ENCODE results near the gene KRTAP10-4. TPM values are rescaled to one million over a fixed set of nuclear protein-coding genes. Genes with fewer than 3 reads are reported as not detected.

KRTAP10-4 gene
- total RNA-seq, 1 donor from 2014 or later: not detected

DNA sequence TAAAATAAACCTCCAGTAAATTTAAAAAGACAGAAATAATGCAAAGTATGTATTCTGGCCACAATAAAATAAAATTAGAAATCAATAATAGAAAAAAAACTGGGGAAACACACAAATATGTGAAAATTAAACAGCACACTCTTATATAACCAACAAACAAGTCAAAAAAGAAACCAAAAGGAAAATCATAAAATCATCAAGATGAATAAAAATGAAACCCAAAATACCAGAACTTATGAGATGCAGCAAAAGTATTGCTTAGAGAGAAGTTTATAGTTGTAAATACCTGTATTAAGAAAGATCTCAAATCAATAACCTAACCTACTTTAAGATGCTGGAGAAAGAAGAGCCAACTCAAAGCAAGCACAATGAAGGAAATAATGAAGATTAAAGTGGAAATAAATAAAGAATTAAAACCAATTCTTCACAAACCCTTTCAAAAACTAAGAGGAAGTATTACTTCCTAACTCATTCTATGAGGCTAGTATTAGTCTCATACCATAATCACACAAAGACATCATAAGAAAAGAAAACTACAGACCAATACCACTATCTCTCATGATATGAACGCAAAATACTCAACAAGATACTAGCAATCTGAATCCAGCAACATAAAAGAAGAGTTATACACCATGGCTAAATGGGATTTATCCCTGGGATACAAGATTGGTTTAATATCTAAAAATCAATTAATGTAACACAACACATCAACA lies 8.5 kb upstream of the KRTAP10-4 start:
- Mint-ChIP-seq H3K4me1 (peaks cover 41% of the 10 kb centered on the region), H3K4me3 (peak overlapping the region; percentile 35), H3K27ac (peak overlapping the region; percentile 86), H3K27me3 (no peaks in the 10 kb centered on the region), H3K36me3 (ENCODE audit: low read depth) (no peaks in the 10 kb centered on the region), H3K9me3 (peaks cover 6% of the 10 kb centered on the region)
- CTCF ChIA-PET: no interaction called here
- peak; percentile 72 for ATAC-seq (ENCODE audit: low read depth)
- DNase-seq: no peak
- intact Hi-C loops (cut with micrococcal nuclease): loop anchor here (5.0 kb wide), 1 partner anchor 542 kb away; no protein-coding TSS in a partner anchor
- TF ChIP-seq, protein P1, sequence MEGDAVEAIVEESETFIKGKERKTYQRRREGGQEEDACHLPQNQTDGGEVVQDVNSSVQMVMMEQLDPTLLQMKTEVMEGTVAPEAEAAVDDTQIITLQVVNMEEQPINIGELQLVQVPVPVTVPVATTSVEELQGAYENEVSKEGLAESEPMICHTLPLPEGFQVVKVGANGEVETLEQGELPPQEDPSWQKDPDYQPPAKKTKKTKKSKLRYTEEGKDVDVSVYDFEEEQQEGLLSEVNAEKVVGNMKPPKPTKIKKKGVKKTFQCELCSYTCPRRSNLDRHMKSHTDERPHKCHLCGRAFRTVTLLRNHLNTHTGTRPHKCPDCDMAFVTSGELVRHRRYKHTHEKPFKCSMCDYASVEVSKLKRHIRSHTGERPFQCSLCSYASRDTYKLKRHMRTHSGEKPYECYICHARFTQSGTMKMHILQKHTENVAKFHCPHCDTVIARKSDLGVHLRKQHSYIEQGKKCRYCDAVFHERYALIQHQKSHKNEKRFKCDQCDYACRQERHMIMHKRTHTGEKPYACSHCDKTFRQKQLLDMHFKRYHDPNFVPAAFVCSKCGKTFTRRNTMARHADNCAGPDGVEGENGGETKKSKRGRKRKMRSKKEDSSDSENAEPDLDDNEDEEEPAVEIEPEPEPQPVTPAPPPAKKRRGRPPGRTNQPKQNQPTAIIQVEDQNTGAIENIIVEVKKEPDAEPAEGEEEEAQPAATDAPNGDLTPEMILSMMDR (IDR thresholded peaks at IDR 0.05): no peak
- POLR2A ChIA-PET: no interaction called here

DNA sequence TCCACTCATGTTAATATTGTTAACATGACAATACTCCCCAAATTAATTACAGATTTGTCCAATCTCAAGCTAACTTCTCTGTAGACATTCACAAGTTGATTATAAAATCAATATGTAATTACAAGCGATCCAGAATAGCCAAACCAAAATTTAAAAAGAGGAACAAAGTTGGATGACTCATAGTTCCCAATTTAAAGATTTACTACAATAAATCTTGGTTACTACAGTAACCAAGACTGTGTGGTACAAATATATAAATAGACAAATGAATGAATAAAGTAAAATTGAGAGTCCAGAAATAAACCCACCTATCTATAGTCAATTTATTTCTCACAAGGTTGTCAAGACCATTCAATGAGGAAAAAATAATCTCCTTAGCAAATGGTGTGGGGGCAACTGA lies 7.1 kb upstream of the KRTAP10-4 start:
- peak; percentile 51 for ATAC-seq (ENCODE audit: low read depth)
- Mint-ChIP-seq H3K27ac (peak overlapping the region; percentile 68), H3K4me1 (peaks cover 39% of the 10 kb centered on the region), H3K4me3 (no peak overlapping the region), H3K9me3 (peaks cover 9% of the 10 kb centered on the region), H3K36me3 (ENCODE audit: low read depth) (no peaks in the 10 kb centered on the region), H3K27me3 (no peaks in the 10 kb centered on the region)
- no peak for DNase-seq
- intact Hi-C loops (cut with micrococcal nuclease): loop anchor here (5.0 kb wide), 1 partner anchor 541 kb away; no protein-coding TSS in a partner anchor
- CTCF ChIA-PET: no interaction called here
- POLR2A ChIA-PET: interaction anchor here (0.6 kb wide), 1 partner anchor 361 kb away, joined by 10 read pairs; no protein-coding TSS in a partner anchor
- TF ChIP-seq, protein P1 (IDR thresholded peaks at IDR 0.05): no peak

DNA sequence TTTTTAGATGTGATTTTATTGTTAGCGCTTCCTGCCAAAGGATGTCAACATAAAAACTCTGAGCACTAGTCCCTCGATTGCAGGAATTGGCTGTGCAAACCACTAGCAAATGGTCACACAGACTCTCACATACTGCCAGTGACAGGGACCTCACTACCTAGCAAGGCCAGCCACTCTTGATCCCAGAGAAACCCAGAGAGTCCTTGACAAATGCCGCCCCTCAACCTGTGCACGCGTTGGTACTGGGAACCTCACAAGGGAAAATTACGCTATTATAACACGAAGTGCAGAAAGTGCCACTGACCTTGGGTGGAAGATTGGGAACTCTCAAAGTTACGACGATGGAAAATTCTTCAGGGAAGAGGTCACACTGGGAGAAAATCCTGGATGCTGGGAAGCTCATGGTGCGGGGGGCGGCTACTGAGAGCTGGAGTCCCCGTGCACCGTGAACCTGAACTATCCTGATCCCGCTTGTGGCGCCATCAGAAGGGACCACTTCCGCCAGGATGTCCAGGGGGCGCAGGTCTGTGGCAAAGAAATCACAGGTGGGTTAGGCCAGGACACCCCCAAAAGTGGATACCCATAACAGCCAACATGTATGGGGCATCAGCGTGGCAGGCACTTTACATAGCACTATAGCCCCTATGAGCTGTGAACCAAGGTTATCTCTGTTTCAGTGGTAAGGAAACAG lies 5.9 kb upstream of the KRTAP10-4 start:
- TF ChIP-seq, protein P1 (IDR thresholded peaks at IDR 0.05): no peak
- H3K4me1 Mint-ChIP-seq: peaks cover 30% of the 10 kb centered on the region
- CTCF ChIA-PET: no interaction called here
- H3K27ac Mint-ChIP-seq: no peak overlapping the region
- peaks cover 10% of the 10 kb centered on the region for H3K9me3 Mint-ChIP-seq
- POLR2A ChIA-PET: no interaction called here
- no peaks in the 10 kb centered on the region for H3K36me3 Mint-ChIP-seq (ENCODE audit: low read depth)
- peaks cover 5% of the 10 kb centered on the region for H3K27me3 Mint-ChIP-seq
- H3K4me3 Mint-ChIP-seq: no peak overlapping the region
- no peak for DNase-seq
- intact Hi-C loops (cut with micrococcal nuclease): loop anchor here (5.0 kb wide), 1 partner anchor 540 kb away; no protein-coding TSS in a partner anchor
- ATAC-seq (ENCODE audit: low read depth): no peak

GRCh38 chr21:44568261-44568660 lies 5.3 kb upstream of the KRTAP10-4 start:
- ChIA-PET POLR2A (no interaction called here), CTCF (no interaction called here)
- Mint-ChIP-seq H3K36me3 (ENCODE audit: low read depth) (no peaks in the 10 kb centered on the region), H3K27ac (no peak overlapping the region), H3K4me1 (peaks cover 30% of the 10 kb centered on the region), H3K4me3 (no peak overlapping the region), H3K27me3 (peaks cover 6% of the 10 kb centered on the region), H3K9me3 (peaks cover 7% of the 10 kb centered on the region)
- TF ChIP-seq, protein P1 (IDR thresholded peaks at IDR 0.05): no peak
- intact Hi-C loops (cut with micrococcal nuclease): loop anchor here (5.0 kb wide), 1 partner anchor 539 kb away; no protein-coding TSS in a partner anchor
- ATAC-seq (ENCODE audit: low read depth) (no peak), DNase-seq (no peak)

All from activated B cell treated with CpG ODN at 0.5 μM for 24 hours (primary cell).